GM19025 (cell line): Measurements from ENCODE around the gene ATM.
A peak's percentile ranks its signal among the peaks of the same experiment; 100 is the strongest.

Experiments
- ATAC-seq: cut with Tn5 transposase; IDR thresholded peaks from one replicate; pipeline ENCODE4 v1.9.1; 2021; ENCODE audit warnings: mild to moderate bottlenecking, low read depth, moderate library complexity; ENCODE audit not compliant: unreplicated experiment

ATM gene

GRCh38 chr11:108222574-108223347, at the start of gene ATM, which contains the start of gene NPAT:
TSS of gene ATM (plus strand) at chr11:108223067. CDS start at chr11:108227625, 4,558 bp downstream.
TSS of gene NPAT (minus strand) at chr11:108222638. CDS start at chr11:108222536, 102 bp downstream.
- ATAC-seq, result peak; percentile 81

- ATAC-seq, result no peak
These were observed 45.3 kb upstream of the ATM start for GRCh38 chr11:108177570-108177969.

GRCh38 chr11:108193725-108194124, 29.1 kb upstream of the ATM start:
- no peak for ATAC-seq

- ATAC-seq, result no peak
These were observed 26.0 kb upstream of the ATM start for GRCh38 chr11:108196901-108197300.

- ATAC-seq, result no peak
These were observed 25.5 kb upstream of the ATM start for GRCh38 chr11:108197351-108197750.

GRCh38 chr11:108198833-108199232, 24.0 kb upstream of the ATM start:
- no peak for ATAC-seq

- ATAC-seq, result peak; percentile 77
These were observed 23.2 kb upstream of the ATM start for GRCh38 chr11:108199446-108200321.

- no peak for ATAC-seq
These were observed 19.8 kb upstream of the ATM start for GRCh38 chr11:108203075-108203474.

- ATAC-seq, result no peak
These were observed 18.5 kb upstream of the ATM start for GRCh38 chr11:108204376-108204775.

GRCh38 chr11:108204929-108205499, 17.9 kb upstream of the ATM start:
- no peak for ATAC-seq

GRCh38 chr11:108206171-108206570, 16.7 kb upstream of the ATM start:
- ATAC-seq, result no peak

GRCh38 chr11:108206969-108207682, 15.7 kb upstream of the ATM start:
- no peak for ATAC-seq

- no peak for ATAC-seq
These were observed 15.2 kb upstream of the ATM start for GRCh38 chr11:108207683-108208060.

- ATAC-seq, result no peak
These were observed 12.4 kb upstream of the ATM start for GRCh38 chr11:108210441-108210840.

- no peak for ATAC-seq
These were observed 9.1 kb upstream of the ATM start for GRCh38 chr11:108213784-108214183.

- ATAC-seq, result no peak
These were observed 5.9 kb upstream of the ATM start for GRCh38 chr11:108216988-108217387.

GRCh38 chr11:108218455-108218854, 4.4 kb upstream of the ATM start:
- ATAC-seq, result no peak

- ATAC-seq, result no peak
These were observed 3.7 kb upstream of the ATM start for GRCh38 chr11:108218912-108219783.

- no peak for ATAC-seq
These were observed 2.0 kb upstream of the ATM start for GRCh38 chr11:108220721-108221336.
